Measurements from ENCODE around the gene BAIAP2.
A peak's percentile ranks its signal among the peaks of the same experiment; 100 is the strongest.

DNA sequence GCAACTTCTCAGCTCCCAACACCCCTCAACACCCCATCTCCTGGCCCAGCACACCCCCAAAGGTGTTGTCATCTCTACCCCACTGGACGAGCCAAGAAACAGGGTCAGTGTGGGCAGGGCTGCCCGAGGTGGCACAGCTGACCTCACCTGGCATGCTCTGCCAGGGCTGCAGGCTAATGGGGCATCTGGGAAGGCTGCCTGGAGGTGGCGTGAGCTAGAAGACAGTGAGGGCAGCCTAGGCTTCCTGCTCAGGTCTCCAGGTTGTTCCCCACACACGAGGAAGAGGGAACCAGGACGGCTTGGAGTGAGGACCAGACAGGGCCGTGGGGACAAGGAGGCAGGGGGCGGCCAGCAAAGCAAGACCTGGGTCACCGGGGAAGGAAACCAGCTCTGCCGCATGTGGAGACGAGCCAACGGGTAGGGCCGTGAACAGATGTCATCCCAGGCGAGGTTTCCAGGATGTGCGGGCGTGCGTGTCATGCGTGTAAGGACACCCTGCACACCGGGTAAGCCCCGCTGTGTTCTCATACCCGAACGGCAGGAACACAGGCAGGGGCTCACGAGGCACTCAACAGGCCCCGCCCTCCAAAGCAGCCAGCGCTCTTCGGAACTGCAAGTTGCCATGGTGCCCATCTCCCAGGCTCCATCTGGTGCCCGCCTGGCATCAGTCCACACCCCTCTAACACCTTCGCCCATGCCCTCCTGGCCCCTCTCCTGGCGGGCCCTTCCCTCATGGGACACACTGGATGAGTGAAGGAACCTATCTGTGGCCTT is 100.7 kb downstream of the BAIAP2 start:
- TF ChIP-seq, protein P1, sequence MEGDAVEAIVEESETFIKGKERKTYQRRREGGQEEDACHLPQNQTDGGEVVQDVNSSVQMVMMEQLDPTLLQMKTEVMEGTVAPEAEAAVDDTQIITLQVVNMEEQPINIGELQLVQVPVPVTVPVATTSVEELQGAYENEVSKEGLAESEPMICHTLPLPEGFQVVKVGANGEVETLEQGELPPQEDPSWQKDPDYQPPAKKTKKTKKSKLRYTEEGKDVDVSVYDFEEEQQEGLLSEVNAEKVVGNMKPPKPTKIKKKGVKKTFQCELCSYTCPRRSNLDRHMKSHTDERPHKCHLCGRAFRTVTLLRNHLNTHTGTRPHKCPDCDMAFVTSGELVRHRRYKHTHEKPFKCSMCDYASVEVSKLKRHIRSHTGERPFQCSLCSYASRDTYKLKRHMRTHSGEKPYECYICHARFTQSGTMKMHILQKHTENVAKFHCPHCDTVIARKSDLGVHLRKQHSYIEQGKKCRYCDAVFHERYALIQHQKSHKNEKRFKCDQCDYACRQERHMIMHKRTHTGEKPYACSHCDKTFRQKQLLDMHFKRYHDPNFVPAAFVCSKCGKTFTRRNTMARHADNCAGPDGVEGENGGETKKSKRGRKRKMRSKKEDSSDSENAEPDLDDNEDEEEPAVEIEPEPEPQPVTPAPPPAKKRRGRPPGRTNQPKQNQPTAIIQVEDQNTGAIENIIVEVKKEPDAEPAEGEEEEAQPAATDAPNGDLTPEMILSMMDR (IDR thresholded peaks at IDR 0.05 in 8 of 11, conservative IDR thresholded peaks at IDR 0.05 in 3 of 11) = no peak
- TF ChIP-seq POLR2A (IDR thresholded peaks at IDR 0.05) (no peak), POLR2AphosphoS5 (IDR thresholded peaks at IDR 0.05) (peak in 1 of 3 donors; percentile 11)
